Type B pancreatic cell (in vitro differentiated cells): Measurements from ENCODE around the gene THEM5. TPM values are rescaled to one million over a fixed set of nuclear protein-coding genes. Genes with fewer than 3 reads are reported as not detected.
A peak's percentile ranks its signal among the peaks of the same experiment; 100 is the strongest.

Source experiments
- DNase-seq: peaks from one replicate; pipeline ENCODE4 v3.0.0; 2021; ENCODE audit warnings: mixed read lengths; ENCODE audit not compliant: unreplicated experiment; ENCODE audit errors: extremely low spot score
- H3K27ac Mint-ChIP-seq: 2 replicates; pipeline ENCODE4 v1.8.0; 2021; ENCODE audit warnings: mild to moderate bottlenecking, mixed read lengths
- H3K27me3 Mint-ChIP-seq: 2 replicates; pipeline ENCODE4 v1.8.0; 2021; ENCODE audit warnings: mixed read lengths
- H3K36me3 Mint-ChIP-seq: 2 replicates; pipeline ENCODE4 v1.8.0; 2021; ENCODE audit warnings: mixed read lengths
- H3K4me1 Mint-ChIP-seq: one replicate; pipeline ENCODE4 v1.8.0; 2021; ENCODE audit warnings: mixed read lengths; ENCODE audit not compliant: unreplicated experiment
- H3K4me3 Mint-ChIP-seq: 2 replicates; pipeline ENCODE4 v1.8.0; 2021; ENCODE audit warnings: mild to moderate bottlenecking, mixed read lengths
- H3K9me3 Mint-ChIP-seq: 2 replicates; pipeline ENCODE4 v1.8.0; 2021; ENCODE audit warnings: mixed read lengths
- CTCF ChIP-seq: fragments of 200-600 bp; sonication (generic); conservative IDR thresholded peaks from 2 replicates; pipeline ENCODE4 v1.5.0; 2021; ENCODE audit warnings: antibody characterized with exemption, mild to moderate bottlenecking
- total RNA-seq: library from RNA; stranded (reverse); gene quantifications from 2 replicates; pipeline ENCODE4 v1.2.1, GENCODE V29; 2021; ENCODE audit warnings: low replicate concordance

Gene THEM5
- total RNA-seq, 1 donor from 2014 or later: not detected

GRCh38 chr1:151846686-151847237, 6.8 kb downstream of the THEM5 start:
- Mint-ChIP-seq H3K36me3 (no peaks in the 10 kb centered on the region), H3K4me1 (no peaks in the 10 kb centered on the region), H3K27me3 (peaks cover 61% of the 10 kb centered on the region), H3K9me3 (no peaks in the 10 kb centered on the region), H3K27ac (no peak overlapping the region), H3K4me3 (no peak overlapping the region)
- no peak for DNase-seq
- TF ChIP-seq CTCF: no peak

GRCh38 chr1:151846062-151846568, 7.4 kb downstream of the THEM5 start:
- no peak for TF ChIP-seq CTCF

GRCh38 chr1:151843398-151843797, 10.1 kb downstream of the THEM5 start:
- peaks cover 5% of the 10 kb centered on the region for H3K4me1 Mint-ChIP-seq
- no peak for TF ChIP-seq CTCF
- H3K27ac Mint-ChIP-seq: no peak overlapping the region
- DNase-seq: no peak
- no peaks in the 10 kb centered on the region for H3K36me3 Mint-ChIP-seq
- no peaks in the 10 kb centered on the region for H3K9me3 Mint-ChIP-seq
- peaks cover 66% of the 10 kb centered on the region for H3K27me3 Mint-ChIP-seq
- H3K4me3 Mint-ChIP-seq: no peak overlapping the region

More at GRCh38 chr1:151846062-151846568, 7.4 kb downstream of the THEM5 start:
- no peak for DNase-seq
- no peaks in the 10 kb centered on the region for H3K4me1 Mint-ChIP-seq
- no peak overlapping the region for H3K4me3 Mint-ChIP-seq
- no peaks in the 10 kb centered on the region for H3K36me3 Mint-ChIP-seq
- no peaks in the 10 kb centered on the region for H3K9me3 Mint-ChIP-seq
- H3K27ac Mint-ChIP-seq: no peak overlapping the region
- H3K27me3 Mint-ChIP-seq: peaks cover 63% of the 10 kb centered on the region

- Mint-ChIP-seq H3K27ac (no peak overlapping the region), H3K4me3 (no peak overlapping the region), H3K9me3 (no peaks in the 10 kb centered on the region), H3K4me1 (peaks cover 13% of the 10 kb centered on the region), H3K36me3 (peaks cover 8% of the 10 kb centered on the region), H3K27me3 (peaks cover 77% of the 10 kb centered on the region)
- DNase-seq: no peak
- TF ChIP-seq CTCF: no peak
Observed at GRCh38 chr1:151841141-151841540, 12.4 kb downstream of the THEM5 start.

GRCh38 chr1:151840421-151840820, 13.1 kb downstream of the THEM5 start:
- Mint-ChIP-seq H3K9me3 (no peaks in the 10 kb centered on the region), H3K27me3 (peaks cover 77% of the 10 kb centered on the region), H3K4me3 (peak overlapping the region; percentile 88), H3K4me1 (peaks cover 13% of the 10 kb centered on the region), H3K27ac (peak overlapping the region; percentile 92), H3K36me3 (peaks cover 8% of the 10 kb centered on the region)
- no peak for TF ChIP-seq CTCF
- DNase-seq: no peak
